ENCODE data around the gene COL13A1. TPM values are rescaled to one million over a fixed set of nuclear protein-coding genes. Genes with fewer than 3 reads are reported as not detected.

Gene COL13A1
- total RNA-seq, 4 donors from 2014 or later, result 0.42 to 3.4 (median 1.5) TPM

- TF ChIP-seq EP300 (IDR thresholded peaks at IDR 0.05) (no peak), POLR2A (IDR thresholded peaks at IDR 0.05) (no peak), CTCF (IDR thresholded peaks at IDR 0.05) (no peak), POLR2AphosphoS5 (IDR thresholded peaks at IDR 0.05) (no peak)
- 67% methylated on average over 5 of the region's 5 CpGs for WGBS
These were observed 14.8 kb downstream of the COL13A1 start for GRCh38 chr10:69816521-69816920.

GRCh38 chr10:69817078-69817581 is 15.4 kb downstream of the COL13A1 start:
- H3K27ac ChIP-seq, result no peak overlapping the region
- no peaks in the 10 kb centered on the region for H3K4me1 ChIP-seq
- whole genome bisulfite sequencing, result 55% methylated on average over 11 of the region's 11 CpGs
- H3K36me3 ChIP-seq, result no peaks in the 10 kb centered on the region
- TF ChIP-seq CTCF (IDR thresholded peaks at IDR 0.05), result no peak
- no peak for TF ChIP-seq POLR2A (IDR thresholded peaks at IDR 0.05)
- TF ChIP-seq EP300 (IDR thresholded peaks at IDR 0.05), result no peak
- TF ChIP-seq POLR2AphosphoS5 (IDR thresholded peaks at IDR 0.05), result no peak
- DNase-seq (ENCODE audit: low spot score in 2 of 2), result no peak
- H3K27me3 ChIP-seq, result no peaks in the 10 kb centered on the region
- no peak overlapping the region for H3K4me3 ChIP-seq
- H3K9me3 ChIP-seq, result no peaks in the 10 kb centered on the region

More at GRCh38 chr10:69816521-69816920, 14.8 kb downstream of the COL13A1 start:
- H3K9me3 ChIP-seq, result no peaks in the 10 kb centered on the region
- no peaks in the 10 kb centered on the region for H3K4me1 ChIP-seq
- H3K36me3 ChIP-seq, result no peaks in the 10 kb centered on the region
- no peak overlapping the region for H3K27ac ChIP-seq
- no peak overlapping the region for H3K4me3 ChIP-seq
- no peak for DNase-seq (ENCODE audit: low spot score in 2 of 2)
- no peaks in the 10 kb centered on the region for H3K27me3 ChIP-seq

- DNase-seq (ENCODE audit: low spot score in 2 of 2), result no peak
- no peaks in the 10 kb centered on the region for H3K36me3 ChIP-seq
- no peak overlapping the region for H3K4me3 ChIP-seq
- H3K4me1 ChIP-seq, result no peaks in the 10 kb centered on the region
- H3K27me3 ChIP-seq, result no peaks in the 10 kb centered on the region
- 93% methylated on average over 2 of the region's 2 CpGs for WGBS
- H3K27ac ChIP-seq, result no peak overlapping the region
- H3K9me3 ChIP-seq, result no peaks in the 10 kb centered on the region
- TF ChIP-seq POLR2A (IDR thresholded peaks at IDR 0.05), result no peak
- no peak for TF ChIP-seq POLR2AphosphoS5 (IDR thresholded peaks at IDR 0.05)
- no peak for TF ChIP-seq CTCF (IDR thresholded peaks at IDR 0.05)
- TF ChIP-seq EP300 (IDR thresholded peaks at IDR 0.05), result no peak
These were observed 17.1 kb downstream of the COL13A1 start for GRCh38 chr10:69818676-69819239.

GRCh38 chr10:69819716-69820506 is 18.2 kb downstream of the COL13A1 start:
- no peak for TF ChIP-seq EP300 (IDR thresholded peaks at IDR 0.05)
- TF ChIP-seq POLR2AphosphoS5 (IDR thresholded peaks at IDR 0.05), result no peak
- no peak for TF ChIP-seq CTCF (IDR thresholded peaks at IDR 0.05)
- TF ChIP-seq POLR2A (IDR thresholded peaks at IDR 0.05), result no peak
- 73% methylated on average over 4 of the region's 5 CpGs for WGBS
- no peaks in the 10 kb centered on the region for H3K4me1 ChIP-seq
- H3K27ac ChIP-seq, result no peak overlapping the region
- no peaks in the 10 kb centered on the region for H3K27me3 ChIP-seq
- no peak overlapping the region for H3K4me3 ChIP-seq
- H3K9me3 ChIP-seq, result no peaks in the 10 kb centered on the region
- DNase-seq (ENCODE audit: low spot score in 2 of 2), result no peak
- H3K36me3 ChIP-seq, result no peaks in the 10 kb centered on the region

- Histone ChIP-seq H3K4me3 (no peak overlapping the region), H3K27ac (no peak overlapping the region), H3K36me3 (no peaks in the 10 kb centered on the region), H3K9me3 (no peaks in the 10 kb centered on the region), H3K27me3 (no peaks in the 10 kb centered on the region), H3K4me1 (no peaks in the 10 kb centered on the region)
- WGBS, result 92% methylated on average over 4 of the region's 4 CpGs
- no peak for DNase-seq (ENCODE audit: low spot score in 2 of 2)
- no peak for TF ChIP-seq CTCF (IDR thresholded peaks at IDR 0.05)
- no peak for TF ChIP-seq POLR2AphosphoS5 (IDR thresholded peaks at IDR 0.05)
- TF ChIP-seq POLR2A (IDR thresholded peaks at IDR 0.05), result no peak
- TF ChIP-seq EP300 (IDR thresholded peaks at IDR 0.05), result no peak
These were observed 19.1 kb downstream of the COL13A1 start for GRCh38 chr10:69820817-69821216.

Measured in suprapubic skin (tissue), 4 donors.